WI38 (cell line): ENCODE data around the gene CNDP2.
"Not testable (repeated sequence)": the region's sequence is repeated elsewhere in the genome, so short reads cannot be mapped to it uniquely, and the experiment has no call there.

Experiments
- H3K4me3 ChIP-seq: 2 replicates; pipeline ENCODE4 v1.5.1; 2011; ENCODE audit warnings: low read depth, mild to moderate bottlenecking, control low read depth, low read length
- TF ChIP-seq, protein P1 (sequence below): IDR thresholded peaks from 2 replicates; pipeline ENCODE4 v1.5.1; 2012; ENCODE audit warnings: low read depth, mild to moderate bottlenecking, control low read depth, low read length

CNDP2 gene

DNA sequence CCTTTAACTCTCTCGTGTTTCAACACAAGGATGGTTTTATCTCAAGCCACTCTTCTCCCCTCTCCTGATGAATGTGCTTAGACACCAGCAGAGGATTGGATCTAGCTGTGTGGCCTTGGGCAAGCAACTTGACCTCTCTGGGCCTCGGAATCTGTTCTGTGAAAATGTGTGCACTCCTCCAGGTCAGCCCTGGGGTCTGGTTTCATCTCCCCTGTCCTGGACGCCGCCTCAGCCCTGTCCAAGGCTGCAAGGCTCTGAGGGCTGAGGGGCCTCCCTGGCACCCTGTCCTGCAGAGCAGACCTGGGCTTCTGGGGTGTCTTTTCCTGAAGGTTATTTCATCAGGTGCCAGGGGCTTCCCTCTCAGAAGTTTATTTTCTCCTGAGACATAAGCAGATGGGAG, 66.6 kb downstream of the CNDP2 start:
- TF ChIP-seq, protein P1, sequence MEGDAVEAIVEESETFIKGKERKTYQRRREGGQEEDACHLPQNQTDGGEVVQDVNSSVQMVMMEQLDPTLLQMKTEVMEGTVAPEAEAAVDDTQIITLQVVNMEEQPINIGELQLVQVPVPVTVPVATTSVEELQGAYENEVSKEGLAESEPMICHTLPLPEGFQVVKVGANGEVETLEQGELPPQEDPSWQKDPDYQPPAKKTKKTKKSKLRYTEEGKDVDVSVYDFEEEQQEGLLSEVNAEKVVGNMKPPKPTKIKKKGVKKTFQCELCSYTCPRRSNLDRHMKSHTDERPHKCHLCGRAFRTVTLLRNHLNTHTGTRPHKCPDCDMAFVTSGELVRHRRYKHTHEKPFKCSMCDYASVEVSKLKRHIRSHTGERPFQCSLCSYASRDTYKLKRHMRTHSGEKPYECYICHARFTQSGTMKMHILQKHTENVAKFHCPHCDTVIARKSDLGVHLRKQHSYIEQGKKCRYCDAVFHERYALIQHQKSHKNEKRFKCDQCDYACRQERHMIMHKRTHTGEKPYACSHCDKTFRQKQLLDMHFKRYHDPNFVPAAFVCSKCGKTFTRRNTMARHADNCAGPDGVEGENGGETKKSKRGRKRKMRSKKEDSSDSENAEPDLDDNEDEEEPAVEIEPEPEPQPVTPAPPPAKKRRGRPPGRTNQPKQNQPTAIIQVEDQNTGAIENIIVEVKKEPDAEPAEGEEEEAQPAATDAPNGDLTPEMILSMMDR = no peak
- no peak overlapping the region for H3K4me3 ChIP-seq

GRCh38 chr18:74563999-74564398, 67.8 kb downstream of the CNDP2 start:
- no peak overlapping the region for H3K4me3 ChIP-seq
- TF ChIP-seq, protein P1 = no peak

GRCh38 chr18:74565164-74565563, 69.0 kb downstream of the CNDP2 start:
- H3K4me3 ChIP-seq = not testable (repeated sequence)

DNA sequence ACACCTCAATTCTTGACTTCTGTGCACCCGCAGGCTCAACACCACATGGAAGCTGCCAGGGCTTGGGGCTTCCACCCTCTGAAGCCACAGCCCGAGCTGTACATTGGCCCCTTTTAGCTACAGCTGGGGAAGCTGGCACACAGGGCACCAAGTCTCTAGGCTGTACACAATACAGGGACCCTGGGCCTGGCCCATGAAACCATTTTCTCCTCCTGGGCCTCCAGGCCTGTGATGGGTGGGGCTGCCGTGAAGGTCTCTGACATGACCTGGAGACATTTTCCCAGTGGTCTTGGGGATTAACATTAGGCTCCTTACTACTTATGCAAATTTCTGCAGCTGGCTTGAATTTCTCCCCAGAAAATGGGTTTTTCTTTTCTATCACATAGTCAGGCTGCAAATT, 69.8 kb downstream of the CNDP2 start:
- H3K4me3 ChIP-seq = not testable (repeated sequence)

DNA sequence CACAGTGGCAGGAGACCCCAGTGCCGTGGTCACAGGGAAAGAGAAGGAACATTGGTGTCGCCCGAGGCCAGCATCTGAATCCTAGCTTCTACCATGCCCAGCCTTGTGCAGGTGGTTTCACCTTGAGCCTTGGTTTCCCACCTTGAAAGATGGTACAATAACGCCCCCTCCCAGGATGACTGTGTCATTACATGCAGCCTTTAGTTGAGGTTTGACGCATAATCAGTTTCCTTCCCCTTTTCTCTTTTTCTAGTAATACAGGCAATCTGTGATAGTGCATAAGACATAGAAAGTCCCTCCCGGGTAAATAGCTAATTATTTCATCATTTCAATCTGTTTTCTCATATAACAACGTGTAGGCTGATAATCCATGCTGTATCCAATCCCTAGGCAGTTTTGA, 71.7 kb downstream of the CNDP2 start:
- TF ChIP-seq, protein P1 = no peak
- H3K4me3 ChIP-seq = no peak overlapping the region

DNA sequence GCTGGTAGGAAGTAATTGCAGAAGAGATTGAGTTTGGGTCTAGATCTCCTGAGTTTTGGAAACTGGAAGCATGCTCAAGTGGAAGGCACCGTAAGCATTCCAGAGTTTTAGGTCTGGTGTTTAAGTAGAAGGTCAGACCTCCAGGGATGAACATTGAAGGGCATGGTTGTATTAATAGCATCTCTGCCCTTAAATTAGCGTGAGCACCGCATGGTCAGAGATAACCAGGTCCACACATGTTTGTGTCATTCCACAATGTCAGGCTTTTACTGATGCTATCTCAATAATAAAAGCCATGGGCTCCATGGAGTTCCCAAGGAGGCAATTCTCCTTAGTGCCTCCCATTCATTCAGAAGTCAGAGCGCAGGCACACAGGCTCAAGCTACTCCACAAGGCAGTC, 73.2 kb downstream of the CNDP2 start:
- TF ChIP-seq, protein P1 = no peak
- no peak overlapping the region for H3K4me3 ChIP-seq

- TF ChIP-seq, protein P1 = no peak
- H3K4me3 ChIP-seq = no peak overlapping the region
These were observed 74.1 kb downstream of the CNDP2 start for GRCh38 chr18:74570266-74570665.

- TF ChIP-seq, protein P1 = no peak
- no peak overlapping the region for H3K4me3 ChIP-seq
These were observed 75.9 kb downstream of the CNDP2 start for GRCh38 chr18:74571895-74572680.
